Measurements from ENCODE around the gene SGCA. TPM values are rescaled to one million over a fixed set of nuclear protein-coding genes. Genes with fewer than 3 reads are reported as not detected.
A peak's percentile ranks its signal among the peaks of the same experiment; 100 is the strongest.

The SGCA gene
- total RNA-seq, 1 donor from 2014 or later, result 78.5 TPM

GRCh38 chr17:50219939-50220465, 54.2 kb downstream of the SGCA start:
- Histone ChIP-seq H3K4me3 (peak overlapping the region in 1 of 2 donors; percentile 21), H3K36me3 (no peaks in the 10 kb centered on the region), H3K27ac (peak overlapping the region; percentile 87 to 90), H3K4me1 (peaks cover 21 to 53% of the 10 kb centered on the region in 2 donors), H3K9me3 (no peaks in the 10 kb centered on the region), H3K27me3 (no peaks in the 10 kb centered on the region)
- DNase-seq (ENCODE audit: low spot score in 2 of 2), result no peak
- no peak for TF ChIP-seq CTCF (IDR thresholded peaks at IDR 0.05)
- intact Hi-C loops (cut with DNase I), result loop anchor here (1.0 kb wide), 2 partner anchors 10 to 20 kb away; no protein-coding TSS in a partner anchor

DNA sequence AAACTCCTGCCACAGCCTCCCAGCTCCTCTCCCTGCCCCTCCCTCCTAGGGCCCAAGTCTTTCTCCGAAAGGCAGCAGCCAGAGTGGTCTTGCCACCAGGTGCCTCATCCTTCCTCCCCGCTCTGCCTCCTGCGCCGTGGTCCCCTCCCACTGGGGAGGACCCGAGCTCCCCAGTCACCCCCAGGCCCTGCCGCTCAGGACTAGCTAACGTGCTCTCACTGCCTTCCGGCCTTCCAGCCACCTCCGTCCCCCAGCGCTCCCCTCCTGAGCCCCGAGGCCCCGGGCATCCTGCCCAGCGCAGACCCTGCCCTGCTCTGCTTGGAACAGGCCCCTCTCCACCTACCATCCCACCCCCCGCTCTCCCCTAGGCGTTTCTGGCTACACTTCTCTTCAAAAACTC, 55.0 kb downstream of the SGCA start:
- H3K27ac ChIP-seq, result peak overlapping the region; percentile 87 to 90
- no peak for TF ChIP-seq CTCF (IDR thresholded peaks at IDR 0.05)
- no peaks in the 10 kb centered on the region for H3K36me3 ChIP-seq
- H3K27me3 ChIP-seq, result no peaks in the 10 kb centered on the region
- intact Hi-C loops (cut with DNase I), result no loop called here
- H3K9me3 ChIP-seq, result no peaks in the 10 kb centered on the region
- DNase-seq (ENCODE audit: low spot score in 2 of 2), result no peak
- no peak overlapping the region for H3K4me3 ChIP-seq
- H3K4me1 ChIP-seq, result peaks cover 21 to 53% of the 10 kb centered on the region in 2 donors

DNA sequence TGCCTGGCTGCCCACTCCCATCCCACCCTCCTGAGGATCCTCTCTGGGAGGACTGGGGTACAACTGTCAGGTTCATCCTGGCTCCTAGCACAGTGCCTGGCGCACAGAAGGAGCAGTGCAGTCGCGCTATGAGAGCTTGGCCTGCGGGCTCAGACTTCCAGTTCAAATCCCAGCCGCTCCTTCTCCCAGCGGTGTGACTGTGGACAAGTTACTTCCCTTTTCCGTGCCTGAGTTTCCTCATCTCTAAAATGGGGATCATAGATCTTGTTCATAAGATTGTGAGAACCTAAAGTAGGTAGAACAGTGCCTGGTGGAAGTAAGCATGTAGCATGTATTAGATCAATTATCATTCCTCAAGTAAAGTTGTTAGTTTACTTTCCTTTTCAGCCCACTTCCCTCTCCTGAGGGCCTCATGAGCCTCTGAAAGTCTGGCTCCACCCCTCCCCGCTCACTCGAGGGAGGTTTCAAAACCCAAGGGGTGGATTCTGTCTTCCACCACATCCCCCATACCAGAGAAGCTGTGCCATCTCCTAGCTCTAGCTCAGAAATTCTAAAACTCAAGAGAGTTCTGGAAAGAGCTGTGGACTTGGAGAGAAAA, 55.6 kb downstream of the SGCA start:
- H3K4me1 ChIP-seq, result peaks cover 21 to 53% of the 10 kb centered on the region in 2 donors
- no peaks in the 10 kb centered on the region for H3K27me3 ChIP-seq
- peak overlapping the region; percentile 87 to 90 for H3K27ac ChIP-seq
- no peaks in the 10 kb centered on the region for H3K9me3 ChIP-seq
- intact Hi-C loops (cut with DNase I), result no loop called here
- no peaks in the 10 kb centered on the region for H3K36me3 ChIP-seq
- H3K4me3 ChIP-seq, result no peak overlapping the region
- DNase-seq (ENCODE audit: low spot score in 2 of 2), result no peak
- no peak for TF ChIP-seq CTCF (IDR thresholded peaks at IDR 0.05)

DNA sequence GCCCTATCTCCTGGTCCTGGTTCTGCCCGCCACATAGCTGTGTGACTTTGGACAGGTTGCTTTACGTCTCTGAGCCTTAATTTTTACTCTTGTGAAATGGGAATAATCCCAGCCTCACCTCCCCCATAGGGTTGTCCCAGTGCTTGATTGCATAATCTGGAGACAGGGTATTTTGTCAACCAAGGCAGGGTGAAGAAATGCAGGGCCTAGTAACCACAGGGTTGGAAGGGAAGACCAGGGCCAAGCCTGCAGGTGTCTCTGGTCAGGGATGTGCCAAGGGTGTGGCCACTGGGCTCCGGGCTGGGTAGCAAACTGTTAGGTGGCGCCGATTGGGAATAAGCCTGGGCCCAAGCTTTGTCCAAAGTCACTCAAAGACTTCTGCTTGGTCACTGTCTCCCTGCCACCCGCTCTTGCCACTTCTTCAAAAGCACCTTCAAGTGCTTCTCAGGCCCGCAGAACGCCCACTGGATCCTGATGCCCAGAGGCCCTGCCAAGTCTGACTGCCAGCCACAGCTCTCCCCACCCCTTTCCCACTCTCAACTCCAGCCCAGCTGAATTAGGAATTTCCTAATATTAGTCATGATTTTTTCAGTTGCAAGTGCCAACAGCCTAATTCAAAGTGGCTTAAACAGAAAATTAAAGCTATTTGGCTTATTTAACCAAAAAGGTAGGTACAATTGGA, 56.2 kb downstream of the SGCA start:
- no peak for TF ChIP-seq CTCF (IDR thresholded peaks at IDR 0.05)
- peaks cover 21 to 53% of the 10 kb centered on the region in 2 donors for H3K4me1 ChIP-seq
- DNase-seq (ENCODE audit: low spot score in 2 of 2), result peak; percentile 66 to 94
- H3K36me3 ChIP-seq, result no peaks in the 10 kb centered on the region
- H3K4me3 ChIP-seq, result peak overlapping the region in 1 of 2 donors; percentile 44
- H3K27ac ChIP-seq, result peak overlapping the region; percentile 87 to 90
- intact Hi-C loops (cut with DNase I), result loop anchor here (2.0 kb wide), 1 partner anchor 51 kb away; no protein-coding TSS in a partner anchor
- no peaks in the 10 kb centered on the region for H3K9me3 ChIP-seq
- no peaks in the 10 kb centered on the region for H3K27me3 ChIP-seq

- peak in 1 of 2 donors; percentile 86 for DNase-seq (ENCODE audit: low spot score in 2 of 2)
- Histone ChIP-seq H3K27me3 (no peaks in the 10 kb centered on the region), H3K9me3 (no peaks in the 10 kb centered on the region), H3K36me3 (no peaks in the 10 kb centered on the region), H3K27ac (peak overlapping the region; percentile 87 to 90), H3K4me3 (peak overlapping the region in 1 of 2 donors; percentile 44), H3K4me1 (peaks cover 21 to 48% of the 10 kb centered on the region in 2 donors)
- no peak for TF ChIP-seq CTCF (IDR thresholded peaks at IDR 0.05)
- intact Hi-C loops (cut with DNase I), result loop anchor here (1.0 to 2.0 kb wide), 3 partner anchors 16 to 50 kb away; no protein-coding TSS in a partner anchor
These were observed 57.1 kb downstream of the SGCA start for GRCh38 chr17:50222922-50223321.

Other genes with a start within 250 kb of the SGCA start
- gene DLX4, start 196.8 kb upstream of the SGCA start, total RNA-seq, result not detected
- 1.6 TPM for gene DLX3, start 170.8 kb upstream of the SGCA start, total RNA-seq
- 222 TPM for gene ITGA3, start 109.9 kb upstream of the SGCA start, total RNA-seq
- 73.5 TPM for gene PDK2, start 70.7 kb upstream of the SGCA start, total RNA-seq
- gene SAMD14, start 35.8 kb upstream of the SGCA start, total RNA-seq, result 3.2 TPM
- gene PPP1R9B, start 15.3 kb upstream of the SGCA start, total RNA-seq, result 63.5 TPM
- 547 TPM for gene COL1A1, start 35.6 kb downstream of the SGCA start, total RNA-seq
- not detected for gene TMEM92, start 108.5 kb downstream of the SGCA start, total RNA-seq
- gene XYLT2, start 180.1 kb downstream of the SGCA start, total RNA-seq, result 51.3 TPM
- 28.9 TPM for gene MRPL27, start 207.2 kb downstream of the SGCA start, total RNA-seq
- not detected for gene EME1, start 207.2 kb downstream of the SGCA start, total RNA-seq
- gene LRRC59, start 231.5 kb downstream of the SGCA start, total RNA-seq, result 91.9 TPM